Liver (tissue), 3 donors: ENCODE data around the gene MBD3L2B.

Experiments used
- FOXA1 ChIP-seq: IDR thresholded peaks from 2 replicates; pipeline ENCODE4 v1.6.1; 2016; ENCODE audit warnings: antibody characterized with exemption
- JUND ChIP-seq, 2 donors: IDR thresholded peaks; 2 replicates each; pipeline ENCODE4 v1.6.1; 2016; ENCODE audit warnings: antibody characterized with exemption in 2 of 2
- MAX ChIP-seq: IDR thresholded peaks from 2 replicates; pipeline ENCODE4 v1.6.1; 2016; ENCODE audit warnings: antibody characterized with exemption
- RAD21 ChIP-seq, 2 donors: IDR thresholded peaks; 2 replicates each; pipeline ENCODE4 v1.6.1; 2016; ENCODE audit warnings: antibody characterized with exemption in 2 of 2, mild to moderate bottlenecking in 2 of 2
- SP1 ChIP-seq: IDR thresholded peaks from 2 replicates; pipeline ENCODE4 v1.6.1; 2018; ENCODE audit warnings: antibody characterized with exemption, mild to moderate bottlenecking
- TAF1 ChIP-seq: conservative IDR thresholded peaks from 2 replicates; pipeline ENCODE4 v1.6.1; 2016; ENCODE audit warnings: antibody characterized with exemption, mild to moderate bottlenecking
- TF ChIP-seq, protein P1 (sequence below): fragments of 150-350 bp; IDR thresholded peaks from 2 replicates; pipeline ENCODE4 v1.5.1; 2017; ENCODE audit warnings: improper control_type of control experiment, low read depth, low read length; ENCODE audit not compliant: missing input control
- TF ChIP-seq, protein P2 (sequence below): IDR thresholded peaks from 2 replicates; pipeline ENCODE4 v1.6.1; 2016; ENCODE audit warnings: antibody characterized with exemption, mild to moderate bottlenecking
- donor health status: healthy.
- donor health status: healthy.

DNA sequence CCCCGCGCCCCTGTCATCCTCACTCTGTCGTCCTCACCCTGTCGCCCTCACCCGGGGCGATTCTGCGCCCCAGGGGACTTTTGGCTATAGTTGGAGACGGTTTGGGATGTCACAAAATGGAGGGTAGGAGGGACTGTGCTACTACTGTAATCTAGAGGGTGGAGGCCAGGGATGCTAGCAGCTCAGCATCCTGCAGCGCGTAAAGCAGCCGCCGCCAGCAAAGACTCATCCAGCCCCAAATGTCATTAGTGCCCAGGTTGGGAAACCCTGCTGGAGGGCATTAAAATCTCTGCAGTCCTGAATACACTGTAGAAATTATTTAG lies 48.6 kb upstream of the MBD3L2B start:
- TF ChIP-seq, protein P1, sequence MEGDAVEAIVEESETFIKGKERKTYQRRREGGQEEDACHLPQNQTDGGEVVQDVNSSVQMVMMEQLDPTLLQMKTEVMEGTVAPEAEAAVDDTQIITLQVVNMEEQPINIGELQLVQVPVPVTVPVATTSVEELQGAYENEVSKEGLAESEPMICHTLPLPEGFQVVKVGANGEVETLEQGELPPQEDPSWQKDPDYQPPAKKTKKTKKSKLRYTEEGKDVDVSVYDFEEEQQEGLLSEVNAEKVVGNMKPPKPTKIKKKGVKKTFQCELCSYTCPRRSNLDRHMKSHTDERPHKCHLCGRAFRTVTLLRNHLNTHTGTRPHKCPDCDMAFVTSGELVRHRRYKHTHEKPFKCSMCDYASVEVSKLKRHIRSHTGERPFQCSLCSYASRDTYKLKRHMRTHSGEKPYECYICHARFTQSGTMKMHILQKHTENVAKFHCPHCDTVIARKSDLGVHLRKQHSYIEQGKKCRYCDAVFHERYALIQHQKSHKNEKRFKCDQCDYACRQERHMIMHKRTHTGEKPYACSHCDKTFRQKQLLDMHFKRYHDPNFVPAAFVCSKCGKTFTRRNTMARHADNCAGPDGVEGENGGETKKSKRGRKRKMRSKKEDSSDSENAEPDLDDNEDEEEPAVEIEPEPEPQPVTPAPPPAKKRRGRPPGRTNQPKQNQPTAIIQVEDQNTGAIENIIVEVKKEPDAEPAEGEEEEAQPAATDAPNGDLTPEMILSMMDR, result no peak
- TF ChIP-seq RAD21 (IDR thresholded peaks at IDR 0.05) (no peak), SP1 (no peak), JUND (IDR thresholded peaks at IDR 0.05) (no peak), TAF1 (no peak), FOXA1 (no peak), MAX (no peak)
- TF ChIP-seq, protein P2, sequence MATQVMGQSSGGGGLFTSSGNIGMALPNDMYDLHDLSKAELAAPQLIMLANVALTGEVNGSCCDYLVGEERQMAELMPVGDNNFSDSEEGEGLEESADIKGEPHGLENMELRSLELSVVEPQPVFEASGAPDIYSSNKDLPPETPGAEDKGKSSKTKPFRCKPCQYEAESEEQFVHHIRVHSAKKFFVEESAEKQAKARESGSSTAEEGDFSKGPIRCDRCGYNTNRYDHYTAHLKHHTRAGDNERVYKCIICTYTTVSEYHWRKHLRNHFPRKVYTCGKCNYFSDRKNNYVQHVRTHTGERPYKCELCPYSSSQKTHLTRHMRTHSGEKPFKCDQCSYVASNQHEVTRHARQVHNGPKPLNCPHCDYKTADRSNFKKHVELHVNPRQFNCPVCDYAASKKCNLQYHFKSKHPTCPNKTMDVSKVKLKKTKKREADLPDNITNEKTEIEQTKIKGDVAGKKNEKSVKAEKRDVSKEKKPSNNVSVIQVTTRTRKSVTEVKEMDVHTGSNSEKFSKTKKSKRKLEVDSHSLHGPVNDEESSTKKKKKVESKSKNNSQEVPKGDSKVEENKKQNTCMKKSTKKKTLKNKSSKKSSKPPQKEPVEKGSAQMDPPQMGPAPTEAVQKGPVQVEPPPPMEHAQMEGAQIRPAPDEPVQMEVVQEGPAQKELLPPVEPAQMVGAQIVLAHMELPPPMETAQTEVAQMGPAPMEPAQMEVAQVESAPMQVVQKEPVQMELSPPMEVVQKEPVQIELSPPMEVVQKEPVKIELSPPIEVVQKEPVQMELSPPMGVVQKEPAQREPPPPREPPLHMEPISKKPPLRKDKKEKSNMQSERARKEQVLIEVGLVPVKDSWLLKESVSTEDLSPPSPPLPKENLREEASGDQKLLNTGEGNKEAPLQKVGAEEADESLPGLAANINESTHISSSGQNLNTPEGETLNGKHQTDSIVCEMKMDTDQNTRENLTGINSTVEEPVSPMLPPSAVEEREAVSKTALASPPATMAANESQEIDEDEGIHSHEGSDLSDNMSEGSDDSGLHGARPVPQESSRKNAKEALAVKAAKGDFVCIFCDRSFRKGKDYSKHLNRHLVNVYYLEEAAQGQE, result no peak
